SK-N-SH treated with all-trans-retinoic acid at 6 μM for 48 hours (cell line): ENCODE results near the gene TM7SF2.

ENCODE experiments used
- ATAC-seq: fragments of 200-7000 bp; cut with Tn5 transposase; 3 replicates; pipeline ENCODE4 v1.9.1; 2020; ENCODE audit warnings: mild to moderate bottlenecking, moderate library complexity
- BACH2 ChIP-seq: fragments of 250-450 bp; sonication (Bioruptor Pico); IDR thresholded peaks from 2 replicates; pipeline ENCODE4 v1.9.0; 2021; ENCODE audit warnings: mild to moderate bottlenecking, borderline replicate concordance
- CREB5 ChIP-seq: fragments of 250-450 bp; sonication (Bioruptor Pico); IDR thresholded peaks from 2 replicates; pipeline ENCODE4 v1.5.1; 2020; ENCODE audit warnings: low read depth, mild to moderate bottlenecking, moderate library complexity
- CSRNP3 ChIP-seq: fragments of 250-450 bp; sonication (Bioruptor Pico); IDR thresholded peaks from 2 replicates; pipeline ENCODE4 v1.5.1; 2021; ENCODE audit warnings: mild to moderate bottlenecking, moderate library complexity
- GLIS3 ChIP-seq: fragments of 250-450 bp; sonication (Bioruptor Pico); IDR thresholded peaks from 2 replicates; pipeline ENCODE4 v1.5.0; 2020; ENCODE audit warnings: mild to moderate bottlenecking, moderate library complexity
- OSR1 ChIP-seq: fragments of 250-450 bp; sonication (Bioruptor Pico); IDR thresholded peaks from 2 replicates; pipeline ENCODE4 v1.8.0; 2022; ENCODE audit warnings: moderate library complexity, mild to moderate bottlenecking, inconsistent platforms
- PATZ1 ChIP-seq: fragments of 250-450 bp; sonication (Bioruptor Pico); IDR thresholded peaks from 2 replicates; pipeline ENCODE4 v1.8.0; 2020; ENCODE audit warnings: mild to moderate bottlenecking, moderate library complexity, borderline replicate concordance
- POU6F1 ChIP-seq: fragments of 250-450 bp; sonication (Bioruptor Pico); IDR thresholded peaks from 2 replicates; pipeline ENCODE4 v1.8.0; 2021; ENCODE audit warnings: low read depth, mild to moderate bottlenecking, moderate library complexity, borderline replicate concordance
- PPARA ChIP-seq: fragments of 250-450 bp; sonication (Bioruptor Pico); IDR thresholded peaks from 2 replicates; pipeline ENCODE4 v1.5.0; 2020; ENCODE audit warnings: mild to moderate bottlenecking, borderline replicate concordance
- RARB ChIP-seq: fragments of 250-450 bp; sonication (Bioruptor Pico); IDR thresholded peaks from 2 replicates; pipeline ENCODE4 v1.8.0; 2021; ENCODE audit warnings: mild to moderate bottlenecking, moderate library complexity
- SNAI2 ChIP-seq: fragments of 250-450 bp; sonication (Bioruptor Pico); IDR thresholded peaks from 2 replicates; pipeline ENCODE4 v1.5.0; 2020; ENCODE audit warnings: mild to moderate bottlenecking, moderate library complexity
- TCF4 ChIP-seq: fragments of 250-450 bp; sonication (Bioruptor Pico); IDR thresholded peaks from 2 replicates; pipeline ENCODE4 v1.8.0; 2021; ENCODE audit warnings: mild to moderate bottlenecking, moderate library complexity, borderline replicate concordance
- TOX ChIP-seq: fragments of 250-450 bp; sonication (Bioruptor Pico); IDR thresholded peaks from 2 replicates; pipeline ENCODE4 v1.8.0; 2021; ENCODE audit warnings: mild to moderate bottlenecking, moderate library complexity, borderline replicate concordance
- TSHZ2 ChIP-seq: fragments of 250-450 bp; sonication (Bioruptor Pico); IDR thresholded peaks from 2 replicates; pipeline ENCODE4 v1.5.0; 2020; ENCODE audit warnings: mild to moderate bottlenecking, moderate library complexity
- ZFP3 ChIP-seq: fragments of 250-450 bp; sonication (Bioruptor Pico); IDR thresholded peaks from 2 replicates; pipeline ENCODE4 v1.5.0; 2020; ENCODE audit warnings: mild to moderate bottlenecking, moderate library complexity
- ZFP30 ChIP-seq: fragments of 450-650 bp; formaldehyde crosslinking; IDR thresholded peaks from 2 replicates; pipeline ENCODE4 v1.5.0; 2022; ENCODE audit warnings: mild to moderate bottlenecking, moderate library complexity
- ZNF70 ChIP-seq: fragments of 450-650 bp; formaldehyde crosslinking; IDR thresholded peaks from 2 replicates; pipeline ENCODE4 v1.5.0; 2020; ENCODE audit warnings: mild to moderate bottlenecking, moderate library complexity

Gene TM7SF2

GRCh38 chr11:65066805-65067291, 44.8 kb upstream of the TM7SF2 start (continued):
- no peak for TF ChIP-seq TSHZ2 (CRISPR knock-in tag)
- TF ChIP-seq ZFP3, result no peak
- no peak for TF ChIP-seq CSRNP3 (CRISPR knock-in tag)
- no peak for TF ChIP-seq POU6F1 (CRISPR knock-in tag)
- TF ChIP-seq RARB (CRISPR knock-in tag), result no peak
- TF ChIP-seq, all 23 proteins: peak for 0

GRCh38 chr11:65067446-65067845, 44.2 kb upstream of the TM7SF2 start:
- ATAC-seq, result no peak
- no peak for TF ChIP-seq BACH2
- no peak for TF ChIP-seq POU6F1 (CRISPR knock-in tag)
- no peak for TF ChIP-seq ZFP30
- no peak for TF ChIP-seq ZFP3
- no peak for TF ChIP-seq SNAI2 (CRISPR knock-in tag)
- TF ChIP-seq PPARA, result no peak
- no peak for TF ChIP-seq OSR1 (CRISPR knock-in tag)
- TF ChIP-seq PATZ1, result no peak
- no peak for TF ChIP-seq TCF4 (CRISPR knock-in tag)
- no peak for TF ChIP-seq TOX (CRISPR knock-in tag)
- no peak for TF ChIP-seq RARB (CRISPR knock-in tag)
- TF ChIP-seq ZNF70 (CRISPR knock-in tag), result no peak

- no peak for ATAC-seq
- TF ChIP-seq SNAI2 (CRISPR knock-in tag) (no peak), TCF4 (CRISPR knock-in tag) (no peak), TOX (CRISPR knock-in tag) (no peak), PPARA (no peak), RARB (CRISPR knock-in tag) (no peak), POU6F1 (CRISPR knock-in tag) (no peak), BACH2 (no peak), CREB5 (CRISPR knock-in tag) (no peak), GLIS3 (CRISPR knock-in tag) (no peak), PATZ1 (no peak)
Observed at GRCh38 chr11:65069217-65069616, 42.5 kb upstream of the TM7SF2 start.
